MM.1S (cell line): ENCODE results near the gene NAGLU.

ENCODE experiments used
- CTCF ChIP-seq: fragments of 300-600 bp; sonication (generic); IDR thresholded peaks from 2 replicates; pipeline ENCODE4 v1.5.1; 2016; ENCODE audit warnings: antibody characterized with exemption, low read length, mixed read lengths
- EZH2 ChIP-seq: fragments of 300-600 bp; sonication (generic); optimal IDR thresholded peaks from 2 replicates; pipeline ENCODE3; 2017; ENCODE audit warnings: low read depth, mild to moderate bottlenecking, antibody characterized with exemption, low read length, mixed read lengths
- EZH2phosphoT487 ChIP-seq: fragments of 300-600 bp; sonication (generic); IDR thresholded peaks from 2 replicates; pipeline ENCODE4 v1.6.1; 2018; ENCODE audit warnings: antibody characterized with exemption, low read length

GRCh38 chr17:42536048-42536371 lies at the start of gene NAGLU:
- TF ChIP-seq EZH2 (no peak), EZH2phosphoT487 (no peak), CTCF (no peak)
